Psoas muscle (tissue), 8 donors: ENCODE measurements around the gene AKR7A3. TPM values are rescaled to one million over a fixed set of nuclear protein-coding genes. Genes with fewer than 3 reads are reported as not detected.
A peak's percentile ranks its signal among the peaks of the same experiment; 100 is the strongest.

Experiments used
- ATAC-seq, 4 donors: fragments of 200-7000 bp; cut with Tn5 transposase; one replicate each; pipeline ENCODE4 v1.9.1; 2020; ENCODE audit warnings: moderate library complexity in 3 of 4, mild to moderate bottlenecking in 2 of 4
- DNase-seq, 2 donors: peaks; one replicate each; pipeline ENCODE4 v3.0.0-alpha.2; 2020
- H3K27ac ChIP-seq: fragments of 200-600 bp; one replicate; pipeline ENCODE4 v1.8.0; 2022
- H3K27me3 ChIP-seq, 3 donors: fragments of 200-600 bp in 1 of 3; one replicate each; pipeline versions ENCODE4 v1.6.1 to v1.8.0; 2013 to 2022; ENCODE audit warnings: low read length in 2 of 3, mild to moderate bottlenecking in 2 of 3, moderate library complexity in 1 of 3; ENCODE audit not compliant: insufficient read depth in 3 of 3
- H3K36me3 ChIP-seq, 2 donors: fragments of 200-600 bp in 1 of 2; one replicate each; pipeline versions ENCODE4 v1.6.1 to v1.8.0; 2013 to 2022; ENCODE audit warnings: low read depth in 1 of 2, mild to moderate bottlenecking in 1 of 2, moderate library complexity in 1 of 2; ENCODE audit not compliant: insufficient read depth in 1 of 2
- H3K4me1 ChIP-seq: fragments of 200-600 bp; one replicate; pipeline ENCODE4 v1.8.0; 2022
- H3K4me3 ChIP-seq: fragments of 200-600 bp; one replicate; pipeline ENCODE4 v1.8.0; 2022; ENCODE audit warnings: mild to moderate bottlenecking
- H3K9me3 ChIP-seq: fragments of 200-600 bp; one replicate; pipeline ENCODE4 v1.8.0; 2022
- CTCF ChIP-seq: fragments of 200-600 bp; IDR thresholded peaks from one replicate; pipeline ENCODE4 v1.8.0; 2022; ENCODE audit warnings: antibody characterized with exemption
- WGBS, 3 donors: extraction: QIAGEN DNeasy Blood & Tissue Kit; methylation state at CpG; one replicate each; pipeline versions ENCODE4 v1.1.6 to v1.1.7; 2013; 5-methylcytosine and 5-hydroxymethylcytosine counted together
- intact Hi-C, 2 donors: fragments of 100-400 bp; cut with DNase I; formaldehyde crosslinking; loops; one replicate each; pipeline versions ENCODE4 v1.11.0 to v1.14.2; 2022
- polyA plus RNA-seq, 3 donors: library from polyadenylated mRNA; stranded (reverse); fragments of 200-250 nt; gene quantifications; one replicate each; pipeline ENCODE4 v1.2.3, GENCODE V29; 2013
- total RNA-seq, 4 donors: library from RNA; stranded (reverse); fragmentation: NEBNext Ultra II Directional in 2 of 4; extraction: Animal tissue kit (Norgen Biotek cat#: 25700) in 2 of 4; gene quantifications; one replicate each; pipeline versions ENCODE4 v1.2.1 to v1.2.4, GENCODE V29; 2021 to 2023
- donor health status: healthy with polysubstance abuse.
- donor health status: DM: no; HTN: no; CAD: no; lungs with moderate emphysema.
- donor health status: Bipolar disorder and iron deficiency.
- donor health status: healthy.
- donor health status: DM: yes; HTN: yes; CAD: no.
- donor health status: DM: no; HTN: no; CAD: no.
- donor health status: DM: no; HTN: no; CAD: no.
- donor health status: DM: yes; HTN: yes; CAD: no.

Gene AKR7A3
- total and polyA plus RNA-seq, 7 donors, result 0.15 to 0.42 (median 0.34) TPM; not detected in 1

DNA sequence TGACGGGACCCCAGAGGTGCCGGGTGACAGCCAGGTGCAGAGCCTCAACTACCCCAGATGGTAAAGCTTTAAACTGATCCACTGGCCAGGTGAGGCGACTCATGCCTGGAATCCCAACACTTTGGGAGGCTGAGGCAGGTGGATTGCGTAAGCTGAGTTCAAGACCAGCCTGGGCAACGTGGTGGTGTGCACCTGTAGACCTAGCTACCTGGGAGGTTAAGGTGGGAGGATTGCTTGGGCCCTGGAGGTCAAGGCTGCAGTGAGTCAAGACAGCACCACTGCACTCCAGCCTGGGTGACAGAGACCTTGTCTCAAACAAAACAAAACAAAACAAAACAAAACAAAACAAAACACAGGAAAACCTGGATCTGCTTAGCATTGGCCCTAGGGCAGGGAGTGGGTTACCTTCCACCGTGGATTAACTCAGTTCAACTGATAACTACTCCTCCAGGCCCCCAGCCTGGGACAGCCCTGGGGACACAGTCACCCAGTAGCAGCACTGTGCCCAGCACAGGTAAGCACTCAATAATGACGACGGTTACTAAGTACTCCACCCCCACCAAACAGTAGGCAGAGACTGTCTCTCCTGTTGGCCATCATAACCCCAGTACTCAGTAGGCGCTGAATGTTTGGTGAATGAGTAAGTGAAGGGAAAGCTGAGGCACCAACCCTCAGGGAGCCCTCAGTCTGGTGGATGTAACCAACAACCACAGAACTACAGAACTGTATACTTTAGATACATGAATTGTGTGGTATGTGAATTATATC, 45.2 kb upstream of the AKR7A3 start:
- Histone ChIP-seq H3K4me3 (no peak overlapping the region), H3K4me1 (no peaks in the 10 kb centered on the region), H3K27ac (no peak overlapping the region), H3K9me3 (no peaks in the 10 kb centered on the region), H3K27me3 (no peaks in the 10 kb centered on the region), H3K36me3 (peaks cover 0 to 46% of the 10 kb centered on the region in 2 donors)
- intact Hi-C loops, result no loop called here
- DNase-seq (no peak), ATAC-seq (no peak)
- no peak for TF ChIP-seq CTCF
- WGBS, 3 donors, result 78 to 79% (median 79%) methylated on average over 9 of the region's 9 CpGs

DNA sequence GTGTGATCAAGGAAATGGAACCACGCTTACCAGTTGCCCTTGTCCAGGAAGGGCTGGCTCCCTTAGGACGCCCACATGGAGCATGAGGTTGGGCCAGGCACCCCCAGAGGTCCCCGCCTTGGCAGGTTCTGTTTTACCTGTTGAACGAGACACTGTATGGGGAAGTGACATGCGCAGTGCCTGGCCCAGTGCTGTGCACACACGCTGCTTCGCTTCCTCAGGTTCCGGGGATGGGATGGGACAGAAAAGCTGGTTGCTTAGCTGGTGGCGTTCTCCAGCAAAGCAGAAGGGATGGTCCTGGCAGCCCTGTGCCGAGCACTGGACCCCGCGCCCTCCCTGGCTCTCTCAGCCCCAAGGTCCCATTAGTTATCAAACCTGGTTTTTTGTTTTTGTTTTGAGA, 44.3 kb upstream of the AKR7A3 start:
- DNase-seq, result no peak
- Histone ChIP-seq H3K4me3 (no peak overlapping the region), H3K27ac (no peak overlapping the region), H3K27me3 (no peaks in the 10 kb centered on the region), H3K9me3 (no peaks in the 10 kb centered on the region), H3K4me1 (no peaks in the 10 kb centered on the region), H3K36me3 (peaks cover 0 to 46% of the 10 kb centered on the region in 2 donors)
- no peak for ATAC-seq
- intact Hi-C loops, result no loop called here
- TF ChIP-seq CTCF, result no peak
- 87 to 95% (median 92%) methylated on average over 12 of the region's 12 CpGs for WGBS, 3 donors

DNA sequence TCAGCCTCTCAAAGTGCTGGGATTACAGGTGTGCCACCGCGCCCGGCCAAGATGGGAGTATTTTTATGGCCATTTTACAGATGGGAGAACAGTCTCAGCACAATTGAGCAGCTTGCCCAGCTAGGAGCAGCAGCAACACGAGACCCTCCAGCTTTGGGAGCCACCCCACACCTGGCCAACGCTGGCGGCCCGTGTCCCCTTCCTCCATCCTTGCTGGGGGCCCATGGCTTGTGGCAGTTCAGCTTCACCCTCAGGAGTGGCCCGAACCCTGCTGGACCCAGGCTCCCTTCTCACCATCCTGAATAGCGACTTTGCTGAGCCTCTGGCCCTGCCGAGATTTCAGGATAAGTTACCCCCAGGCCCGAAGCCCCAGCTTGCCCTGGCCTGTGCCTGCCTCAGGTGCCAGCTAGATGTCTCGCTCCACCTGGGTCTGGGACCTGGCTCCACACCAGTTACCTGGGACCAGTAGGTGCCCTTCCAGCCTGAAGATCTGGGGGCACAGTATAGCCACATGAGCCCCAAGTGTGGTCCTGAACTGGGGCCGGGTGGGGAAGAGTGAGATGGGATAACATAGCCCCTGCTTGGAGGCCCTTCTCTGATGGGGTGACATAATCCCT, 42.8 kb upstream of the AKR7A3 start:
- WGBS, 3 donors, result 86 to 91% (median 88%) methylated on average over 13 of the region's 13 CpGs
- Histone ChIP-seq H3K4me1 (no peaks in the 10 kb centered on the region), H3K9me3 (no peaks in the 10 kb centered on the region), H3K36me3 (peaks cover 0 to 59% of the 10 kb centered on the region in 2 donors), H3K27me3 (no peaks in the 10 kb centered on the region), H3K4me3 (no peak overlapping the region), H3K27ac (no peak overlapping the region)
- peak in 1 of 4 donors; percentile 6 for ATAC-seq
- no peak for TF ChIP-seq CTCF
- intact Hi-C loops, result no loop called here
- DNase-seq, result no peak

DNA sequence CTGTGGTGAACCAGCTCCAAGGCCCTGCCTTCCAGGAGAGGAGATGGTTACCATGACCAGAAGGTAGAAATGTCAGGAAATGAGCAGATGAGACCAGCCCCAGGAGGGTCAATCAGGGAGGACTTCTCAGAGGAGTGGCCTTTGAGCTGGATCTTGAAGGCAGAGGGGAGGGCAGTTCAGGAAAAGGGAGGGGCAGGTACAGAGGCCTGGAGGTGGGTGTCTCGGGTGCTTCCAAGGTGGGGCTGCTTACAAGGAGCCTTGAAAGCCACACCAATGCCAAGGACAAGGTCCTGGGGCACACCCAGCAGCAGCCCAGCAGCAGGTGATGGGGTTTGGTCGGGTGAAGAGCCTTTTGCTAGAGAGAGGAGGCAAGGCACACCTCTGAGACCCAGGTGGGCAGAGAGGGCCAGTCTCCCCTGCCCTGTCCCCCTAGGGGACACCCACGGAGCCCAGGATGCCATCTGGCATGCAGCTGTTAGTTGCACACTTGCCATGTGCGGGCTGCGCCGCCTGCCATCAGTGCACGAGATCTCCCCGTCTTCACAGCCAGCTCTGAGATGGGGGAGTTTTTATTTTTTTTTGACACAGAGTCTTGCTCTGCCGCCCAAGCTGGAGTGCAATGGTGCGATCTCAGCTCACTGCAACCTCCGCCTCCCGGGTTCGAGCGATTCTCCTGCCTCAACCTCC, 42.0 kb upstream of the AKR7A3 start:
- Histone ChIP-seq H3K9me3 (no peaks in the 10 kb centered on the region), H3K27me3 (no peaks in the 10 kb centered on the region), H3K4me1 (no peaks in the 10 kb centered on the region), H3K36me3 (peaks cover 0 to 66% of the 10 kb centered on the region in 2 donors), H3K4me3 (no peak overlapping the region), H3K27ac (no peak overlapping the region)
- 81 to 90% (median 85%) methylated on average over 14 of the region's 14 CpGs for WGBS, 3 donors
- DNase-seq (no peak), ATAC-seq (no peak)
- intact Hi-C loops, result no loop called here
- no peak for TF ChIP-seq CTCF
